HG02970 (cell line): Measurements from ENCODE around the gene OR1A1.
"Not testable (repeated sequence)": the region's sequence is repeated elsewhere in the genome, so short reads cannot be mapped to it uniquely, and the experiment has no call there.

Experiments used
- ATAC-seq: cut with Tn5 transposase; IDR thresholded peaks from one replicate; pipeline ENCODE4 v1.9.1; 2021; ENCODE audit warnings: mild to moderate bottlenecking, moderate library complexity, moderate number of reproducible peaks; ENCODE audit not compliant: unreplicated experiment, low FRiP score

OR1A1 gene

GRCh38 chr17:3207367-3207766, at the start of gene OR1A1:
Gene OR1A1, plus strand, starts transcription at chr17:3207667. Its CDS starts 7,954 bp downstream, at chr17:3215621.
- ATAC-seq = no peak

GRCh38 chr17:3167574-3167973, 39.9 kb upstream of the OR1A1 start:
- no peak for ATAC-seq

GRCh38 chr17:3189961-3190360, 17.5 kb upstream of the OR1A1 start:
- no peak for ATAC-seq

- ATAC-seq = no peak
Measured at GRCh38 chr17:3197219-3197618, 10.2 kb upstream of the OR1A1 start, which contains the start of gene OR1A2. Gene OR1A2, plus strand, starts transcription at chr17:3197519. Its CDS starts 0 bp downstream, at chr17:3197519.

GRCh38 chr17:3208484-3208883, 1.0 kb downstream of the OR1A1 start:
- ATAC-seq = no peak

GRCh38 chr17:3213001-3213400, 5.5 kb downstream of the OR1A1 start:
- ATAC-seq = no peak

- ATAC-seq = no peak
Measured at GRCh38 chr17:3213587-3213986, 6.1 kb downstream of the OR1A1 start.

- ATAC-seq = not testable (repeated sequence)
Measured at GRCh38 chr17:3219978-3220377, 12.5 kb downstream of the OR1A1 start.

GRCh38 chr17:3221850-3222249, 14.4 kb downstream of the OR1A1 start:
- no peak for ATAC-seq

GRCh38 chr17:3222505-3222904, 15.0 kb downstream of the OR1A1 start:
- no peak for ATAC-seq

GRCh38 chr17:3224721-3225352, 17.4 kb downstream of the OR1A1 start:
- not testable (repeated sequence) for ATAC-seq

GRCh38 chr17:3232300-3232699, 24.8 kb downstream of the OR1A1 start:
- ATAC-seq = not testable (repeated sequence)

- not testable (repeated sequence) for ATAC-seq
Measured at GRCh38 chr17:3238685-3239084, 31.2 kb downstream of the OR1A1 start.

- not testable (repeated sequence) for ATAC-seq
Measured at GRCh38 chr17:3241044-3241443, 33.6 kb downstream of the OR1A1 start.

GRCh38 chr17:3244841-3245240, 37.4 kb downstream of the OR1A1 start:
- ATAC-seq = not testable (repeated sequence)

- ATAC-seq = not testable (repeated sequence)
Measured at GRCh38 chr17:3249013-3249412, 41.5 kb downstream of the OR1A1 start.

- ATAC-seq = no peak
Measured at GRCh38 chr17:3256575-3256974, 49.1 kb downstream of the OR1A1 start.

- no peak for ATAC-seq
Measured at GRCh38 chr17:3260163-3260562, 52.7 kb downstream of the OR1A1 start.

- no peak for ATAC-seq
Measured at GRCh38 chr17:3260600-3260999, 53.1 kb downstream of the OR1A1 start.
